Measurements from ENCODE around the gene LAPTM5.
"Not testable (repeated sequence)": the region's sequence is repeated elsewhere in the genome, so short reads cannot be mapped to it uniquely, and the experiment has no call there.

The LAPTM5 gene

GRCh38 chr1:30768830-30769718, 11.5 kb upstream of the LAPTM5 start:
- DNase-seq: no peak

- DNase-seq: no peak
These were observed 10.7 kb upstream of the LAPTM5 start for GRCh38 chr1:30768159-30768829.

GRCh38 chr1:30766948-30767347, 9.4 kb upstream of the LAPTM5 start:
- not testable (repeated sequence) for DNase-seq

- no peak for DNase-seq
These were observed 8.2 kb upstream of the LAPTM5 start for GRCh38 chr1:30765556-30766434.

- no peak for DNase-seq
These were observed 7.5 kb upstream of the LAPTM5 start for GRCh38 chr1:30764939-30765555.

GRCh38 chr1:30764396-30764795, 6.8 kb upstream of the LAPTM5 start:
- no peak for DNase-seq

- DNase-seq: no peak
These were observed 6.2 kb upstream of the LAPTM5 start for GRCh38 chr1:30763651-30764248.

- no peak for DNase-seq
These were observed 5.5 kb upstream of the LAPTM5 start for GRCh38 chr1:30762930-30763650.

- DNase-seq: no peak
These were observed 4.8 kb upstream of the LAPTM5 start for GRCh38 chr1:30762152-30762929.

GRCh38 chr1:30761381-30762151, 4.0 kb upstream of the LAPTM5 start:
- DNase-seq: no peak

- DNase-seq: no peak
These were observed 3.2 kb upstream of the LAPTM5 start for GRCh38 chr1:30760596-30761324.

- DNase-seq: peak; percentile 70
These were observed 2.2 kb upstream of the LAPTM5 start for GRCh38 chr1:30759718-30760281.

- no peak for DNase-seq
These were observed 1.3 kb upstream of the LAPTM5 start for GRCh38 chr1:30758785-30759380.

GRCh38 chr1:30758121-30758688, 631 bp upstream of the LAPTM5 start:
- DNase-seq: no peak

GRCh38 chr1:30756545-30757351, 826 bp downstream of the LAPTM5 start:
- DNase-seq: peak; percentile 70

GRCh38 chr1:30756206-30756544, 1.4 kb downstream of the LAPTM5 start:
- DNase-seq: no peak

- DNase-seq: no peak
These were observed 1.8 kb downstream of the LAPTM5 start for GRCh38 chr1:30755746-30756145.

Measured in activated CD4-positive, alpha-beta T cell treated with anti-CD3 and anti-CD28 coated beads, Interleukin-2, amount 50 U/mL, for 1 hour (primary cell).